Measurements from ENCODE around the gene PALMD. TPM values are rescaled to one million over a fixed set of nuclear protein-coding genes. Genes with fewer than 3 reads are reported as not detected.

The PALMD gene
- total RNA-seq, 4 donors from 2014 or later: 27.1 to 39.2 (median 31.3) TPM

- peaks cover 0 to 72% (median 40%) of the 10 kb centered on the region in 3 donors for H3K4me1 ChIP-seq
- no peaks in the 10 kb centered on the region for H3K27me3 ChIP-seq
- WGBS, 2 donors: 41 to 48% methylated on average over 3 of the region's 3 CpGs
- no peak overlapping the region for H3K4me3 ChIP-seq
- H3K36me3 ChIP-seq: peaks cover 0 to 30% (median 0%) of the 10 kb centered on the region in 3 donors
- intact Hi-C loops (cut with DNase I): no loop called here
- no peak for DNase-seq
- no peak for TF ChIP-seq CTCF (IDR thresholded peaks at IDR 0.05)
- TF ChIP-seq POLR2A (IDR thresholded peaks at IDR 0.05): no peak
- H3K9me3 ChIP-seq: no peaks in the 10 kb centered on the region
- peak overlapping the region; percentile 28 to 79 (median 67) for H3K27ac ChIP-seq
Observed at GRCh38 chr1:99661780-99662179, 15.9 kb downstream of the PALMD start.

DNA sequence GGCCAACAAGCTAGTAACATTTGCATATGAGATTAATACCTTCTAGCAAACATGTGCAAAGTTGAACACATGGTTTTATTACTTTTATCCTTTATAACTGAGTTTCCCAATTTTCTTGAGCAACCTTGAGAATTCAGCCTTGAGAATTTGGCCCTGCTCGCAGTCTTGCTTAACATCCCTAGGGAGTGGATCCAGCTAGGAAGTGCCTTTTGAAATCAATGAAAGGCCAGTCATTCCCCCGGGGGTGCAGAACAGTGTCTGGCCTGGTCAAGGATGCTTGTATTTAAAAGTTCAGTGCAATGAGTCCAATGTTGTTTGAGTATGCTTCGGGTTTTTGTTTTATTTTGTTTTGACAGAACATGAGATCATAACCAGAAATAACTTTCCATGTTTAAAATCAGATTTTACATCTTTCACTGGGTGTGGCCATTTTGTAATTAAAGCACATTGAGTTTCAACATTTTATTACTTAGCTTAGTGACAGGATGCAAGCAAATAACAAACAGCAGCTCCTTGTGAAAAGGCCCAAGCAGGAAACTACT lies 16.7 kb downstream of the PALMD start:
- Histone ChIP-seq H3K36me3 (peaks cover 0 to 38% (median 0%) of the 10 kb centered on the region in 3 donors), H3K27me3 (no peaks in the 10 kb centered on the region), H3K4me1 (peaks cover 0 to 64% (median 34%) of the 10 kb centered on the region in 3 donors), H3K4me3 (no peak overlapping the region), H3K27ac (peak overlapping the region in 3 of 4 donors; percentile 57 to 79 (median 77)), H3K9me3 (no peaks in the 10 kb centered on the region)
- intact Hi-C loops (cut with DNase I): no loop called here
- TF ChIP-seq POLR2A (IDR thresholded peaks at IDR 0.05) (no peak), CTCF (IDR thresholded peaks at IDR 0.05) (no peak)
- 11 to 21% methylated on average over 3 of the region's 3 CpGs for WGBS, 2 donors
- no peak for DNase-seq

DNA sequence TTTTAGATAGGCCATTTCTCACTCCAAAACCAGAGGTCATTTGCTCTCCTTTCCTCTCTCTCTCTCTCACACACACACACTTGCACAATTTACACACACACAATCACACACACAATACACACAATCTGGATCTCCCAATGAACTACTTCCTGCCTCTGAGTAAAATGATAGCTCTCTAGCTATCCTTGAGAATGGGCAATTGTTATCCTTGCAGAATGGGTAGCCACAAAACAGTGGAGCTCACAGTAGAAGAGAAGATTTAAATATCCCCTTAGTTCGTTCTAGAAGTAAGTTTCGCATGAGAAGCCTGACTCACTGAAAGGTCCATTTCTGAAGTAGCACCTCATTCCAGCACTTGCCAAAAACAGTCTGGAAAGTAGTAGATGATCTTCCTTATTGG lies 17.6 kb downstream of the PALMD start:
- Histone ChIP-seq H3K27ac (peak overlapping the region in 3 of 4 donors; percentile 57 to 79 (median 77)), H3K36me3 (peaks cover 0 to 47% (median 5%) of the 10 kb centered on the region in 3 donors), H3K4me1 (peaks cover 0 to 55% (median 34%) of the 10 kb centered on the region in 3 donors), H3K4me3 (no peak overlapping the region), H3K9me3 (no peaks in the 10 kb centered on the region), H3K27me3 (no peaks in the 10 kb centered on the region)
- intact Hi-C loops (cut with DNase I): no loop called here
- 81 to 93% methylated on average over 2 of the region's 2 CpGs for WGBS, 2 donors
- DNase-seq: no peak
- no peak for TF ChIP-seq POLR2A (IDR thresholded peaks at IDR 0.05)
- no peak for TF ChIP-seq CTCF (IDR thresholded peaks at IDR 0.05)

DNA sequence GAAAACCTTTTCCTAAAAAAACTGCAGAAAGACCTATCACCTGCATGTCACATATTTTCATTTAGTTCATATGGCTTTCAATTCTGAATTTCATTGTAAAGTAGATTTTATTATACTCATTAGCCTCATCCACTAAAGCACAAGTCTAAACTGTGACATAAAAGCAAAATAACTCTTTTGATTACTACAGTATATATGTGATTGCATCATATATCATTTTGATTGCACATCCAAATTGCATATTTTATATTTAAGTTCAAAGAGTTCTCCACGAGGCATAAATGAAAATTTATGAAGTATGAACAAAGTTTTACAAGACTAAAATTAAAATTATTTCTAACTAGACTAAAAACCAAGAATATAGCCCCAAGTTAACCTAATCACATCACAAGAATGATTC lies 19.3 kb downstream of the PALMD start:
- intact Hi-C loops (cut with DNase I): no loop called here
- H3K27ac ChIP-seq: no peak overlapping the region
- no peaks in the 10 kb centered on the region for H3K27me3 ChIP-seq
- no peak overlapping the region for H3K4me3 ChIP-seq
- no peaks in the 10 kb centered on the region for H3K9me3 ChIP-seq
- peaks cover 0 to 38% (median 31%) of the 10 kb centered on the region in 3 donors for H3K4me1 ChIP-seq
- TF ChIP-seq POLR2A (IDR thresholded peaks at IDR 0.05) (no peak), CTCF (IDR thresholded peaks at IDR 0.05) (no peak)
- WGBS, 2 donors: 74 to 87% methylated on average over 1 of the region's 1 CpG
- peaks cover 0 to 64% (median 5%) of the 10 kb centered on the region in 3 donors for H3K36me3 ChIP-seq
- no peak for DNase-seq

GRCh38 chr1:99669376-99669775 lies 23.5 kb downstream of the PALMD start:
- Histone ChIP-seq H3K27me3 (no peaks in the 10 kb centered on the region), H3K4me3 (no peak overlapping the region), H3K4me1 (peaks cover 0 to 12% (median 2%) of the 10 kb centered on the region in 3 donors), H3K9me3 (no peaks in the 10 kb centered on the region), H3K36me3 (peaks cover 0 to 81% (median 5%) of the 10 kb centered on the region in 3 donors), H3K27ac (peak overlapping the region in 1 of 4 donors; percentile 26)
- 76 to 77% methylated on average over 4 of the region's 4 CpGs for WGBS, 2 donors
- no peak for TF ChIP-seq POLR2A (IDR thresholded peaks at IDR 0.05)
- no peak for TF ChIP-seq CTCF (IDR thresholded peaks at IDR 0.05)
- intact Hi-C loops (cut with DNase I): no loop called here
- no peak for DNase-seq
